ENCODE results near the gene YIF1A. TPM values are rescaled to one million over a fixed set of nuclear protein-coding genes. Genes with fewer than 3 reads are reported as not detected.

The YIF1A gene
- polyA plus RNA-seq, 1 donor (not counting 4 experiments of a cell fraction or from before 2014, with no cell fraction given): 80.3 TPM

GRCh38 chr11:66268244-66268951 is 20.5 kb downstream of the YIF1A start, which contains the start of gene RAB1B:
TSS of gene RAB1B (plus strand) at chr11:66268639. CDS start at chr11:66268680, 41 bp downstream.
- Histone ChIP-seq H3K4me3 (ENCODE audit: control insufficient read depth in 2 of 3, extremely low read depth in 1 of 3, insufficient read depth in 2 of 3, low read depth in 1 of 3, low read length in 3 of 3) (peak within 1 kb of the TSS; percentile 85 to 93 (median 91)), H3K9ac (ENCODE audit: control insufficient read depth, extremely low read depth, insufficient read depth, low read length) (peak within 1 kb of the TSS; percentile 88), H4K20me1 (ENCODE audit: control insufficient read depth, extremely low read depth, insufficient read depth, low read length) (peaks cover 10% of the 10 kb centered on the region), H3K36me3 (ENCODE audit: control insufficient read depth in 2 of 2, extremely low read depth in 1 of 2, insufficient read depth in 2 of 2, low read length in 2 of 2) (peaks cover 35 to 43% of the 10 kb centered on the region in 2 experiments), H3K4me2 (ENCODE audit: control insufficient read depth, extremely low read depth, insufficient read depth, low read depth, low read length) (peak within 1 kb of the TSS; percentile 99), H3K9me3 (ENCODE audit: control insufficient read depth, low read depth, low read length) (no peaks in the 10 kb centered on the region), H2AFZ (ENCODE audit: control insufficient read depth, low read length) (peak within 1 kb of the TSS; percentile 90), H3K27ac (ENCODE audit: control insufficient read depth, insufficient read depth, low read length) (peak within 1 kb of the TSS; percentile 87), H3K9me1 (ENCODE audit: control insufficient read depth, extremely low read depth, insufficient read depth, low read length) (no peaks in the 10 kb centered on the region), H3K4me1 (ENCODE audit: control insufficient read depth, extremely low read depth, insufficient read depth, low read length) (peaks cover 9% of the 10 kb centered on the region), H3K79me2 (ENCODE audit: control insufficient read depth, insufficient read depth, low read length) (peaks cover 32% of the 10 kb centered on the region), H3K27me3 (ENCODE audit: control insufficient read depth, extremely low read depth, insufficient read depth, low read length) (no peaks in the 10 kb centered on the region)
- dilution Hi-C loops (cut with MboI; ENCODE audit: extremely low pct_ligation_motif_present, low sequenced_read_pairs): no loop called here
- FAIRE-seq (peak; percentile 58), DNase-seq (ENCODE audit: low read depth, low spot score) (peak; percentile 96)
- TF ChIP-seq EZH2 (IDR thresholded peaks at IDR 0.05; ENCODE audit: low read length): no peak
- TF ChIP-seq, protein P1, sequence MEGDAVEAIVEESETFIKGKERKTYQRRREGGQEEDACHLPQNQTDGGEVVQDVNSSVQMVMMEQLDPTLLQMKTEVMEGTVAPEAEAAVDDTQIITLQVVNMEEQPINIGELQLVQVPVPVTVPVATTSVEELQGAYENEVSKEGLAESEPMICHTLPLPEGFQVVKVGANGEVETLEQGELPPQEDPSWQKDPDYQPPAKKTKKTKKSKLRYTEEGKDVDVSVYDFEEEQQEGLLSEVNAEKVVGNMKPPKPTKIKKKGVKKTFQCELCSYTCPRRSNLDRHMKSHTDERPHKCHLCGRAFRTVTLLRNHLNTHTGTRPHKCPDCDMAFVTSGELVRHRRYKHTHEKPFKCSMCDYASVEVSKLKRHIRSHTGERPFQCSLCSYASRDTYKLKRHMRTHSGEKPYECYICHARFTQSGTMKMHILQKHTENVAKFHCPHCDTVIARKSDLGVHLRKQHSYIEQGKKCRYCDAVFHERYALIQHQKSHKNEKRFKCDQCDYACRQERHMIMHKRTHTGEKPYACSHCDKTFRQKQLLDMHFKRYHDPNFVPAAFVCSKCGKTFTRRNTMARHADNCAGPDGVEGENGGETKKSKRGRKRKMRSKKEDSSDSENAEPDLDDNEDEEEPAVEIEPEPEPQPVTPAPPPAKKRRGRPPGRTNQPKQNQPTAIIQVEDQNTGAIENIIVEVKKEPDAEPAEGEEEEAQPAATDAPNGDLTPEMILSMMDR (optimal IDR thresholded peaks at IDR 0.05 in 1 of 3, IDR thresholded peaks at IDR 0.05 in 1 of 3, conservative IDR thresholded peaks at IDR 0.05 in 1 of 3; ENCODE audit: extremely low read depth in 1 of 3, insufficient read depth in 2 of 3, low read length in 3 of 3): no peak

GRCh38 chr11:66267379-66268243 is 21.3 kb downstream of the YIF1A start:
- Histone ChIP-seq H3K9me3 (ENCODE audit: control insufficient read depth, low read depth, low read length) (no peaks in the 10 kb centered on the region), H3K9me1 (ENCODE audit: control insufficient read depth, extremely low read depth, insufficient read depth, low read length) (no peaks in the 10 kb centered on the region), H3K36me3 (ENCODE audit: control insufficient read depth in 2 of 2, extremely low read depth in 1 of 2, insufficient read depth in 2 of 2, low read length in 2 of 2) (peaks cover 32 to 36% of the 10 kb centered on the region in 2 experiments), H4K20me1 (ENCODE audit: control insufficient read depth, extremely low read depth, insufficient read depth, low read length) (peaks cover 10% of the 10 kb centered on the region), H3K4me1 (ENCODE audit: control insufficient read depth, extremely low read depth, insufficient read depth, low read length) (peaks cover 9% of the 10 kb centered on the region), H3K9ac (ENCODE audit: control insufficient read depth, extremely low read depth, insufficient read depth, low read length) (peak overlapping the region; percentile 88), H3K4me3 (ENCODE audit: control insufficient read depth in 2 of 3, extremely low read depth in 1 of 3, insufficient read depth in 2 of 3, low read depth in 1 of 3, low read length in 3 of 3) (peak overlapping the region; percentile 73 to 91 (median 85)), H3K27ac (ENCODE audit: control insufficient read depth, insufficient read depth, low read length) (peak overlapping the region; percentile 87), H2AFZ (ENCODE audit: control insufficient read depth, low read length) (peak overlapping the region; percentile 90), H3K79me2 (ENCODE audit: control insufficient read depth, insufficient read depth, low read length) (peaks cover 32% of the 10 kb centered on the region), H3K4me2 (ENCODE audit: control insufficient read depth, extremely low read depth, insufficient read depth, low read depth, low read length) (peak overlapping the region; percentile 99), H3K27me3 (ENCODE audit: control insufficient read depth, extremely low read depth, insufficient read depth, low read length) (no peaks in the 10 kb centered on the region)
- dilution Hi-C loops (cut with MboI; ENCODE audit: extremely low pct_ligation_motif_present, low sequenced_read_pairs): no loop called here
- no peak for DNase-seq (ENCODE audit: low read depth, low spot score)
- no peak for FAIRE-seq
- TF ChIP-seq EZH2 (IDR thresholded peaks at IDR 0.05; ENCODE audit: low read length): no peak
- TF ChIP-seq, protein P1 (optimal IDR thresholded peaks at IDR 0.05 in 1 of 3, IDR thresholded peaks at IDR 0.05 in 1 of 3, conservative IDR thresholded peaks at IDR 0.05 in 1 of 3; ENCODE audit: extremely low read depth in 1 of 3, insufficient read depth in 2 of 3, low read length in 3 of 3): peak in 1 of 3 experiments; percentile 8
